ENCODE data around the gene HAL.
"Not testable (repeated sequence)": the region's sequence is repeated elsewhere in the genome, so short reads cannot be mapped to it uniquely, and the experiment has no call there.

Gene HAL

DNA sequence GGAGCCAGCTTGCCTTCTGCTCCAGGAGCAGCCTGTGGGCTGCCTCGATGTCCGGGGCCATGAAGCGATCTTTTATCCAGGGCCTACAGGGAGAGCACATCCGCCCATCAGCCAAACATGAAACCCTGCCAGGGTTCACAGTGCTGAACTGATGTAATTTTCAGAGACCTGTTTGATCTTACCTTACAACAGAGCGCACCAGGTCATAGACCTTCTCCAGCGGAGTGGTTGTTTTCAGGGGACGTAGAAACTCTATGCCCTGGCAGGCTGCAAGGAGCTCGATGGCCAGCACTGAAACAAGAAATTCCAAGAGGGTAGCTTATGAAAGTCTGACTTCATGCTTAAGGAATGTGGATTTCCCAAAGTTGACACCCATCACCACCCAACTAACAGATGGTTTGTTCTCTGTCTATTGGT, 19.7 kb downstream of the HAL start:
- no peak for DNase-seq

DNA sequence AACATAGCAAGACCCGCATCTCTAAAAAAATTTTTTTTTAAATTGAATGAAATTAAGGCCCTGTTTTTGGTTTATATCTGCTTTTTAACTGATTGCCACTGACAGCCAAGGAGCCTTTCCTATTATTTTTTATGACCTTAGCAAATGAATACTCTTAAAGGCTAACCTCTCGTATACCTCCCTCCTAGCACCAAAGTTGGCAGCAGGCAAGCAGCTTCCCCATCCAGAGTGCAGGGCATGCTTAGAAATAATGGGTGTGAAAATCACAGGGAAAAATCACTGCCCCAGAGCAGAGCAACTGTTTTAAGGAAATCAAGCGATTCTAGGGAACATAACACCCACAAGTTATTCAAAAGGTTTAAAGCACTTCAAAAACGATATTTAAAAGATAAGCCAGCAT, 20.7 kb downstream of the HAL start:
- DNase-seq, result no peak

DNA sequence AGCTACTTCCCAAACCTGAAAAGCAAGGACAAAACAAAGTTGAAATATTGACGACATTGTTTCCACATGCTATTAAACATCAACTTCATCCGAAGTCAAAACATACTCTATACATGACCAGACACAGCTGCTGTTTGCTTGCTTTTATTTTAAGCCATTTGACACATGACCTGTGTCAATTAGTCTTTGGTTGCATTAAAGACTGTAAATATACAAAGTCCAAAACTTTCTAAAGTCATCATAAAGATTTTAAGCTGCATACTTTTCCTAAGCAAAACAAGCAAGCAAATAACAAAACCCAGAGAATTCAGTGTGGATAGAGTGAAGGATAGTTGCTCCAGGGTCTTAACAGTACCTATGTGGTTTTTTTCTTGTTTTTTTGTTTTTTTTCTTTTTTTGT, 21.8 kb downstream of the HAL start:
- no peak for DNase-seq

DNA sequence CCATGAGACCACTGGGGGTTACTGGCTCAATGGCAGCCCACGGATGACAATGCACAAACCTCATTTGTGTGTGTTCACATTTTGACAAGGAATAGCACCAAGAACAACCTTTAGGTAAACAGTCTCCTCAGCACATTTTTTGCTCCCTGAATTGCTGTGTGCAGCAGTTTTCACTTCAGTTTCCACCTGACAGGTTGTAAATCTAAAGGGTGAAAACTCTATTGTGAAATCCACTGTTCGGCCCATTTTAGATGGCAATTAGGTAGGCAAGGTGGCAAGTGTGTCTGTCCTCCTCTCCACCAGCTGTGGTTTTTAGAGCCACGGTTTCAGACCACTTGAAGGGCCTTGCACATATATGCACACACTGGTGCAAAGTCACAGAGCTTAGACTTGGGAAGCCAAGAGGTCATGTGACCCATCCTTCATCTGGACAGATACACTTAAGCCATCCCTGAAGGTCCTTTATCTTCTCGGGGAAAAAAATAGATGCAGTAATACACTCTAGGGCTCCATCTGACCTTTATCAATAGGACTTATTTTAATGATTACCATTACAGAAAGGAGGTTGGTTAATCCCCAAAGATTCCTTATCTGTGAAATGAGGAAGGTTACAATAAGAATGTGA, 23.2 kb downstream of the HAL start:
- DNase-seq, result no peak

DNA sequence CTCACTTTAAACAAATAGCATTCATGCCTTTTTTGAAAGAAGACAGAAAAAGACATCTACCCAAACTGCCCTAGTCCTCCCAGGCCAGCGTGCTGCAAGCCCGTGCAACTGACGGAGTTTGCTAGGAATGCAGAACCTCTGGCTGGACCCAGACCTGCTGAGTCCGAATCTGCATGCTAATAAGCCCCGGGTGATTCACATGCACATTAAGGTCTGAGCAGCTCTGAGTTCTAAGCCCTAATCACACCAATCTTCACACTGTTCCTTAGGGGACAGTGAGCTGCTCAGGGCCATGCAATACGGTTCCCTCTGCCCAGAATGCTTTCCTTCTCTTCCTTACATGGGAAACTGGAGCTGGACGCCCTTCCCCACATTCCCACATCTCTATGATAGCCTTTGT, 25.2 kb downstream of the HAL start:
- no peak for DNase-seq

DNA sequence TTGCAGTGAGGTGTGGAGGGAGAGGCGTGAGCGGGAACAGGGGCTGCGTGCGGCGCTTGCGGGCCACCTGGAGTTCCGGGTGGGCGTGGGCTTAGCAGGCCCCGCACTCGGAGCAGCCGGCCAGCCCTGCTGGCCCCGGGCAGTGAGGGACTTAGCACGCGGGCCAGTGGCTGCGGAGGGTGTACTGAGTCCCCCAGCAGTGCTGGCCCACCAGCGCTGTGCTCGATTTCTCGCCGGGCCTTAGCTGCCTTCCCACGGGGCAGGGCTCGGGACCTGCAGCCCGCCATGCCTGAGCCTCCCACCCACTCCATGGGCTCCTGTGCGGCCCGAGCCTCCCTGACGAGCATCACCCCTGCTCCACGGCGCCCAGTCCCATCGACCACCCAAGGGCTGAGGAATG, 27.0 kb downstream of the HAL start:
- DNase-seq, result not testable (repeated sequence)

DNA sequence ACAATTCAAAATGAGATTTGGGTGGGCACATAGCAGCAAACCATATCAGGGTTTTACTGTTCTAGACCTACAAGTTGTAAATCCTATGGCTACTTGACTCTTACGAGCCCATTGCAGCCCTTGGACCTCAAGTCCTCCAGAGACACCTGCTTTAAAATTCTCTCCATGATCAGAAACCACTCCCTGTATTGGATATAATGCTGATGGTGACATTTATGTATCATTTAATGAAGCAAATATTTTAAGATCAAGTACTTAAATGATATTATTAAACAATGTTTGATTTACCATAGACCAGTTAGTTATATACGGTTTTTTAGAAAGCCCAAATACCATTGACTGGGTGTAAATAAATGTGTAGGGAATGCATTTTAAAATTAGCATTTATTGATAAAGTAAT, 28.8 kb downstream of the HAL start:
- DNase-seq, result no peak

DNA sequence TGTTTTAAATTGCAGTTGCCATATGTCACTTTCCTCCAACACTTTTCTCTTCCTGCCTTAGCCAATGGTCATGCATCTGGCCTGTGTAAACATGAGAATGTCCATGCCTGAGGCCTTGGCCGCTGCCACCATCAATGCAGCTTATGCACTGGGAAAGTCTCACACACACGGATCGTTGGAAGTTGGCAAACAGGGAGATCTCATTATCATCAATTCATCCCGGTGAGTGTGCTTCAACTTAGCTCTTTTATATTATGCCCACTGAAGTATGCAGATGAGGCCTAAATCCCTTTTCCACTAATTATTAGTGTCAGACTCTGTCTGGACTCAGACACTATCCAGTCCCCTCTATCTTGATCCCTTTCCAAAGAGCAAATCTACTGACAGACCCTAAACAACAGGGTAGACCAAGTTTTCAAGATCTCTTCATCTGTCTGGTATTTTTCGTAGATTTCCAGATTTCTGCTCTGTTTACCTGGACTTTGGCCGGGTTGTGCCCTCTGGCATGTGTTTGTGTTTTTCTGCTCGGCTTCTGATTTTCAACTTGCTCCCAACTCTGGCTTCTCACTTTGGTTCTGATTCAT, 29.8 kb downstream of the HAL start:
- DNase-seq, result no peak

DNA sequence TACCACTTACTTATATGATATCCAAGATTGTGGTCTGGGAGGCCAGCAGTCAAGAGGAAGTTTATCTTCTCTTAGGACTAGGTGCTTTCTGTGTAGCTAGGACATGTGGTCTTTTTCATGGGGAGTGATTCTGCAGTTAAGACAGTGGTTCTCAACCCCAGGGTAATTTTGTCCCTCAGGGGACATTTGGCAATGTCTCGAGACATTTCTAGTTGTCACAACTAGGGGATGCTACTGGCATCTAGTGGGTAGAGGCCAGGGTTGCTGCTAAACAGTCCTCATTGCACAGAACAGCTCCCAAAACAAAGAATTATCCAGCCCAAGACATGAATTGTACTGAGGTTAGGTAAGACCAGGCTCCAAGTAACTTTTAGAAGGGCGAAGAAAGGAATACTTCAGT, 33.0 kb downstream of the HAL start:
- no peak for DNase-seq

DNA sequence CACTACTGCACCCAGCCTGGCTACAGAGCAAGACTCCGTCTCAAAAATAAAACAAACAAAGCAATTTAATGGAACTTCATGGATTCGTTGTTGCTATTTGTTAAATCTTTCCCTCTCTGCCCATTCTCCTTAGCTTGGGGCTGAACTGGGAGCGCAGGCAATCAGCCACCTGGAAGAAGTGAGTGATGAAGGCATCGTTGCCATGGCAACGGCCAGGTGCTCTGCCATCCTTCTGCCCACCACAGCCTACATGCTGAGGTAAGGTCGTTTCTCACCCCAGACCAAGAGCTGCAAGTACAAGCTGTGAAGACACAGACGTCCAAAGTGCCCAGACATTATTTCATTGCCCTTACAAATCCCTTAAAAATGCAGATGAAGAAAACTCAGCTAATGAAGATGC, 33.9 kb downstream of the HAL start:
- no peak for DNase-seq

DNA sequence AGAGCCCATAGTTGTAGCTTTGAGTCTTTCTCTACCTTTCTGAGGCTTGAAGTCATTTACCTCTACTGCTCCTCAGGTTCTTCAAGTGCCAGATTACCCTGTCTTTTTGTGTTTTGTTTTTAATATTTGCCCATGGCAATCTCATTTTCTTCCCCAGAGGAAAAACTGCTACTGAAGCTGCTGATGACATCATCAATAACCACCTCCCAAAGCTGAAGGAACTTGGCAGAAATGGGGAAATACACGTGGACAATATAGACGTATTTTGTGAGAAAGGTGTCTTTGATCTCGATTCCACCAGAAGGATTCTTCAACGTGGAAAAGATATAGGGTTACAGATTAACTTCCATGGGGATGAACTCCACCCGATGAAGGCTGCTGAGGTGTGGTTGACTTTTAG, 35.9 kb downstream of the HAL start:
- DNase-seq, result no peak

DNA sequence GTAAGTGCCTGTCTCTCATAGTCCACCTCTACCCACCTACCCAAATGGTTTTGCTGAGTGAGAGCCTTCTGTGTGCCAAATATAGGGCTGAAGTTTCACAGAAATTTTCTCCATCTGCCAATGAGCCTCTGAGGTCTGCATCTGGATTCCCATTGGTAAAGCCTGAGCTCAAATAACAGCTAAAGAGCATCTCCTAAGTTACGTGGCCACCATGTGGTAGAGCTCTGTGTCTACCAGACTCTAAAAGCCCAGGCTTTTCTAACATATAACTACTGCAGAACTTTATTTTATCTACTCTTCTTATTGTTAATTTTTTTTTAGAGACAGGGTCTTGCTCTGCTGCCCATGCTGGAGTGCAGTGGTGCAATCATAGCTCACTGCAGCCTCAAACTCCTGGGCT, 37.0 kb downstream of the HAL start:
- DNase-seq, result no peak

DNA sequence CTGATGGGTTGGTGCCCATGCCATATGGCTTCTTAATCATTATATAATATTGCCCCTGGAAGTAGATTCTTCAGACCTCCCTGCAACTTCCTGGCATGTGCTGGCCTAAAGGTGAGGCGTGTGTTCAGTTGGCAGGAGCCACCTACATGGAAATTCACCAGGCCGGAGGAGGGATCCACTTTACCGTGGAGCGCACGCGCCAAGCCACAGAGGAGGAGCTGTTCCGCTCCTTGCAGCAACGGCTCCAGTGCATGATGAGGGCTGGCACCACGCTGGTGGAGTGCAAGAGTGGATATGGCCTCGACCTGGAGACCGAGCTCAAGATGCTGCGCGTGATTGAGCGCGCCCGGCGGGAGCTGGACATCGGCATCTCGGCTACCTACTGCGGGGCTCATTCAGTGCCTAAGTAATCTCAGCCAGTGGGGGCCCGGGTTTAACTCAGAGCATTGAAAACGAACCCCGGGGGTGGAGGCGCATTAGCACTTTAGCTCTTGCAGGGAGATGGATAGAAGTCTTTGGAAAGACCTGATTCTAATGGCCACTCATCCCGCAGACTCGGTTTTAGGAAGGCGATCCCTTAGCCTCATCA, 39.5 kb downstream of the HAL start:
- DNase-seq, result no peak

DNA sequence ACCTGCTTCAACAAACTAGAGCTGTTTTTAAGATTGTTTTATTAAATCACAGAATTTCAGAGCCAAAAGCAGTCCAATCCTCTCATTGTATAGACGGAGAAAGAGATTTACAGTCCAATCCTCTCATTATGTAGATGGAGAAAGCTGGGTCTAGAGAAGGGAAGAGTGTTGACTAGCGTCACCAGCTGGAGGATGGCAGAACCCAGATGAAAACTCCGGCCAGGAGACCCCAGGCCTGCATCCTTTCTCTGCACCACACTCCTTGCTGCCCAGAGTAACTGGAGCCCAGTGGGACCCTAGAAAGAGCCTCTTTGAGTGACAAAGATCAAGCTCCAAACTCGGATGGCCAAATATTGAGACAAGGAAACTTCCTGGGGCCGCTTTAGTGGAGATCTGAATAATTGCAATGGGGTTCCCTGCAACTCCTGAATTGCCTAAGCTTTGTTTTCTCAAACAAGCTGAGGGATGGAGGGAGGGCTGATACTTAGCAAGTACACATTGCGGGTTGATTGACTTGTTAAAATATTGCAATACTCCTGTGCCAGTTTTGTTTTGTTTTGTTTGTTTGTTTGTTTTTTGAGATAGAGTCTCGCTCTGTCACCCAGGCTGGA, 40.5 kb downstream of the HAL start:
- no peak for DNase-seq

DNA sequence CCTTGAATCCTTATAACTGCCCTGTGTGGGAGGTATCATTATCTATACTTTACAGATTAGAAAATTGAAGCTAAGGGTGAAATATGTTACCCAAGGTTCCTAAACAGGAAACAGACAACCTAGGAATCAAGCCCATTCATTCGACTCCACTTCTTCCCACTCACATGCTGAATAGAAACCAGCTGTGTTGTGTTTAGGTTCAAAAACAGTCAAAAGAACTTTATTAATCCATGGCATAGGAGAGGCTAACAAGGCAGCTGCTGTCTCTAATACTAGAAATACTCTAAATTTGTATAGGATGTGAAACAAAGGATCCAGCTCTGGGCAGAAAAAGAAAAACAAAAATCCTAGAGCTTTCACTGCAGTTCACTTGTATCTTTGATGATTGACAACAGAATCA, 43.1 kb downstream of the HAL start:
- DNase-seq, result no peak

DNA sequence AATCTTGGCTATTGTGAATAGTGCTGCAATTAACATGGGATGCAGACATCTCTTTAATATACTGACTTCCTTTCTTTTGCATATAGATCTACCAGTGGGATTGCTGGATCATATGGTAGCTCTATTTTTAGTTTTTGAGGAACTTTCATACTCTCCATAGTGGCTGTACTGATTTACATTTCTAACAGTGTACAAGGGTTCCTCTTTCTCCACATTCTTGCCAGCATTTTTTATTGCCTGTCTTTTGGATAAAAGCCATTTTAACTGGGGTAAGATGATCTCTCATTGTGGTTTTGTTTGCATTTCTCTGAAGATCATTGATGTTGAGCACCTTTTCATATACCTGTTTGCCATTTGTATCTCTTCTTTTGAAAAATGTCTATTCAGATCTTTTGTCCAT, 44.6 kb downstream of the HAL start:
- no peak for DNase-seq

DNA sequence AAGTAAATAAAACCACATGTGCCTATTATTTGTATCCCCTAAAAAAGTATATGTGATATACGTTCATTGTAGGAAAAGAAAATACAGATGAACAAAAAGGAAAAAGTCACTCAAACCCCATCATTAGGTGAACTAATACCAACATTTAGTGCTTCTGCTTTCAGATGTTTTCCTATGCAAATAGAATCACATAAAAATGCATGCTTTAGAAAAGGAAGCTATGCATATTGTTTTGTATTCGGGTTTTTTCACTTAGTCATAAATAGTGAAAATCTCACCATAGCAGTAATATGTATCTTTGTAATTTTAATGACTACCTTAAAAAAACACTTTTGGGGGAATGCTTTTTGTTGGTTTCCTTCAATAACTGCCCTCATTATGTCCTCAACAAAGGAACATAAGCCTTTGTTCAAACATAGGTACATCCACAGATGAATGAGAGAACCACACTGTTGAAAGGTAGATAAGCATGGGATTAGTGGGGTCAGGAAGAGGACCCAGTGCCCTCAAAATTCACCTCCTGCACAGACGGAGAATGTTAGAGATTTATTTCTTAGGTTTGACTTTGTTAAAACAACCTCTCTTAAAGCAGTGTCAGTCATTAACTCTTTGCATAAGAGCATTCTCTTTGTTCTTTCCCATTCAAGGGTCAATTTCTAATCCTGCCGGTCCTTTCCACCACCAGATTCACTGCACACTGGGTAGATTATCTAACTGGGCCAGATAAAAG, 46.5 kb downstream of the HAL start:
- DNase-seq, result no peak

DNA sequence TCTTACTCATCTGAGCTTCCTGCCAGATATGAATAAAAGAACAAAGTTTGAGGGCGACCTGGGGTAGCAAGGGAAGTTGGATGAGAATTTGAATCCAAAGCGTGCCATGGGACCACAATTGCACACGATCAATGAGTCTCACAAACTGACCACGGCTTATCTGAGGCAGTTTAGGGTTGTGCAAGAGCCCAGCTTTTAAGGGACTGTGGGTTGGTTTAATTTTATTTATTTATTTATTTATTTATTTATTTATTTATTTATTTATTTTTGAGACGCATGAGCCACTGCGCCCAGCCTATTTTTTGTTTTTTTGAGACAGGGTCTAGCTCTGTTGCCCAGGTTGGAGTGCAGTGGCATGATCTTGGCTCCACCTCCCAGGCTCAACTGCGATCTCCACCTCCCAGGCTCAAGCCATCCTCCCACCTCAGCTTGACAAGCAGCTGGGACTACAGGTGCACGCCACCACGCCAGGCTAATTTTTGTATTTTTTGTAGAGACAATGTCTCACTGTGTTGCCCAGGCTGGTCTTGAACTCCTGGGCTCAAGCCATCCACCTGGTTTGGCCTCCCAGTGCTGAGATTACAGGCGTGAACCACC, 51.9 kb downstream of the HAL start:
- no peak for DNase-seq

DNA sequence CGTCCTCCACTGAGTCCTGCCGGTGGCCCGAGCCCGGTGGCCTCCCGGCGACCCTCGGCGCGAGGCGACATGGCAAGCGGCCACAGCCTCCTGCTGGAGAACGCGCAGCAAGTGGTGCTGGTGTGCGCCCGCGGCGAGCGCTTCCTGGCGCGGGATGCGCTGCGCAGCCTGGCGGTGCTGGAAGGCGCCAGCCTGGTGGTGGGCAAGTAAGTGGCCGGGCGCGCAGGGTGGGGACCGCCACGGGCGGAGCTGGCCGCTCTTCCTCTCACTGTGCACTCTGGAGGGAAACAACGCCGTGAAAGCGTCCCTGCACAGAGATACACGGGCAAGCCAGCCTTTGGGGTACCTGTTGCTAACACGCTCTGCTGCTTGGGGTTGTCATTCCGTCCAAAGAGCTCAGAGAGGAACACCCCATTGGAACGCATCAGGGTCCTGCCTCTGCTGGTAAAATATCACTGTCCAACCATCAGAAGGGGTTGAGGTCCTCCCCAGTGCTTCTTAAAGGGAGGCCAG, 52.8 kb downstream of the HAL start, which contains the start of gene AMDHD1:
Gene AMDHD1, plus strand, starts transcription at position 2 of the 513 bp plus-strand sequence. Its CDS starts 68 bp downstream, at position 70.
- peak; percentile 74 for DNase-seq

DNA sequence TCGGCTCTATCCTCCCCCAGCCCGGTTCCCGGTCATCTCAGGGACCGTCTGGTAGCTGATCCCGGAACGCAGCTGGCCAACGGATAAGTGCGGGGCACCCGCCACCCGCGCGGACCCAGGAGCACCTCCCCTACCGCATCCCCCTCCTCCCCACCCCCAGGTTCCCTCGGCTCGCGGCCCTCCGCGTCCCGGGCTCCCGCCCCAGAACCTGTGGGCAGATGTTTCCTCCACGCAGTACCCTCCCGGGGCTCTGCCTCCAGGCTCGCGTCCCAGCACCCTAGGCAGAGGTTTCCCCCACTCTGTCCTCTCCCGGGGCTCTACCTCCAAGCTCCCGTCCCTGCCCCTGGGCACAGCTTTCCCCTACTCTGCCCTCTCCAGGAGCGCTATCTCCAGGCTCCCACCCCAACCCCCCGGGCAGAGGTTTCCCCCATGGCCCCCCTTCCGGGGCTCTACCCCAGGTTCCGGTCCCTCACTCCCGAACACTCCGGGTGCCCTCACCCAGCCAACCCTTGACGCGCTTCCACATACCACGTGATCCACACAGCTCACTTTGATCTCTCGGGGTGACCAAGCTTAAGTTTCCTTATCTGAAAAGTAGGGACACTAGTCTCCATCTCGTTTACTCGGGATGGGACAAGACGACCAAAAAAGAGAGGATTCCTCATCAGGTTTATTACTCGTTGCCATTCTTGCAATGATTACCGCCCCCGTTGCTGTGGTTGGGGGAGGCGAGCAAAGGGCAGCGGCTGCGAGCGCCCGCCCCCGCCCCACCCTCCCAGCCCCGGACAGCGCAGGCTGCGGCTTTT, 53.4 kb downstream of the HAL start, which contains the start of gene CCDC38:
Gene CCDC38, minus strand, starts transcription at position 91 of the 806 bp plus-strand sequence. CDS start 6,105 bp downstream, outside the sequence.
- DNase-seq, result peak; percentile 90

DNA sequence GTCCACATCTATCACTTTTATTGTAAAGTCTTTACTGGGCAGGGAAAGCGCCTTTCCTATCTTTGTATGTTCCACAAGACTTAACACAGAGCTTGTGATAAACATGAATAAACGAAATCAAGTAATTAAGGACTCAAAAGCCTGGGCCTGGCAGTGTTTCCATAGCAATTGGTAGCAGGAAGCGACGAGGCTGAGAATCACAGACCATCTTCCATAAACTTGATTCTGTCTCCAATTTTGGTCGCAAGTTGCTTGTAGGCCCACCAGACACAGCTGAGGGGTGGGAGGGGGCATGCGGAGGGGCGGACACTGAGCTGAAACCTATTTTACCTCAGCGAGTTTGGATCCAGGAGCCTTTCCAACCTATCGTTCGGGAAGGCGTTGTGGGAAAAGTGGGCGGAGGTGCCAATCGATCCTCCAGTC, 54.0 kb downstream of the HAL start:
- DNase-seq, result no peak

DNA sequence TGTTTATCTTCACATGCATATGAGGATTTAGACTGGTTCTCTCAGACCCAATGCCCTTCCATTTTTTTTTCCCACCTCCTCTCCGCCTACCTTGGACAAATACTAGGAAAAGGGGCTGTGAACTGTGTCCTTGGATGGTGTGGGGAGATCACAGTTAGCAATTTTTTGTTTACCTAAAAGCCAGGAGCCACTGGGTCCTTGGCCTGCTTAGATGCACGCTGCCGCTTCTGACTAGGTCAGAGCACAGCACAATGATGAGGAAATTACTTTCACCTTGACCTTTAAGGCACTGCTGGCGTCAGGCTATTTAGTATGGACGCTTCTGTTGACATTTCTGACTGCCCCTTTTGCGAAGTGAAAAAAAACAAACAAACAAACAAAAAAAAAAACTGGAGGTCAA, 55.6 kb downstream of the HAL start:
- no peak for DNase-seq

Data from activated CD4-positive, alpha-beta T cell treated with anti-CD3 and anti-CD28 coated beads for 48 hours (primary cell).